ENCODE results near the gene FCRL6.

FCRL6 gene

GRCh38 chr1:159802111-159802510 lies at the start of gene FCRL6:
TSS of gene FCRL6 (plus strand) at chr1:159802360. CDS start at chr1:159802425, 65 bp downstream.
- no peak within 1 kb of the TSS for H3K27ac ChIP-seq (ENCODE audit: low read length)
- no peaks in the 10 kb centered on the region for H3K4me1 ChIP-seq (ENCODE audit: control insufficient read depth in 1 of 2, insufficient read depth in 2 of 2, low read length in 2 of 2)
- no peaks in the 10 kb centered on the region for H3K9me3 ChIP-seq (ENCODE audit: control insufficient read depth in 1 of 2, low read length in 2 of 2)
- H3K4me3 ChIP-seq (ENCODE audit: low read depth in 1 of 2, low read length in 2 of 2) = no peak within 1 kb of the TSS
- H3K27me3 ChIP-seq (ENCODE audit: low read depth, low read length) = no peaks in the 10 kb centered on the region
- H3K36me3 ChIP-seq (ENCODE audit: control insufficient read depth in 1 of 2, insufficient read depth in 2 of 2, low read length in 2 of 2) = no peaks in the 10 kb centered on the region

- H3K4me1 ChIP-seq (ENCODE audit: control insufficient read depth in 1 of 2, insufficient read depth in 2 of 2, low read length in 2 of 2) = no peaks in the 10 kb centered on the region
- H3K4me3 ChIP-seq (ENCODE audit: low read depth in 1 of 2, low read length in 2 of 2) = no peak overlapping the region
- no peaks in the 10 kb centered on the region for H3K27me3 ChIP-seq (ENCODE audit: low read depth, low read length)
- peak overlapping the region; percentile 14 for H3K27ac ChIP-seq (ENCODE audit: low read length)
- H3K36me3 ChIP-seq (ENCODE audit: control insufficient read depth in 1 of 2, insufficient read depth in 2 of 2, low read length in 2 of 2) = no peaks in the 10 kb centered on the region
- no peaks in the 10 kb centered on the region for H3K9me3 ChIP-seq (ENCODE audit: control insufficient read depth in 1 of 2, low read length in 2 of 2)
Observed at GRCh38 chr1:159753386-159753785, 48.8 kb upstream of the FCRL6 start.

GRCh38 chr1:159755451-159756007 lies 46.6 kb upstream of the FCRL6 start:
- no peaks in the 10 kb centered on the region for H3K27me3 ChIP-seq (ENCODE audit: low read depth, low read length)
- H3K27ac ChIP-seq (ENCODE audit: low read length) = no peak overlapping the region
- no peaks in the 10 kb centered on the region for H3K4me1 ChIP-seq (ENCODE audit: control insufficient read depth in 1 of 2, insufficient read depth in 2 of 2, low read length in 2 of 2)
- H3K36me3 ChIP-seq (ENCODE audit: control insufficient read depth in 1 of 2, insufficient read depth in 2 of 2, low read length in 2 of 2) = no peaks in the 10 kb centered on the region
- H3K9me3 ChIP-seq (ENCODE audit: control insufficient read depth in 1 of 2, low read length in 2 of 2) = no peaks in the 10 kb centered on the region
- H3K4me3 ChIP-seq (ENCODE audit: low read depth in 1 of 2, low read length in 2 of 2) = no peak overlapping the region

GRCh38 chr1:159756397-159756796 lies 45.8 kb upstream of the FCRL6 start:
- Histone ChIP-seq H3K27me3 (ENCODE audit: low read depth, low read length) (no peaks in the 10 kb centered on the region), H3K36me3 (ENCODE audit: control insufficient read depth in 1 of 2, insufficient read depth in 2 of 2, low read length in 2 of 2) (no peaks in the 10 kb centered on the region), H3K4me3 (ENCODE audit: low read depth in 1 of 2, low read length in 2 of 2) (no peak overlapping the region), H3K9me3 (ENCODE audit: control insufficient read depth in 1 of 2, low read length in 2 of 2) (no peaks in the 10 kb centered on the region), H3K27ac (ENCODE audit: low read length) (no peak overlapping the region), H3K4me1 (ENCODE audit: control insufficient read depth in 1 of 2, insufficient read depth in 2 of 2, low read length in 2 of 2) (no peaks in the 10 kb centered on the region)

- Histone ChIP-seq H3K4me3 (ENCODE audit: low read depth in 1 of 2, low read length in 2 of 2) (no peak overlapping the region), H3K9me3 (ENCODE audit: control insufficient read depth in 1 of 2, low read length in 2 of 2) (no peaks in the 10 kb centered on the region), H3K27ac (ENCODE audit: low read length) (no peak overlapping the region), H3K27me3 (ENCODE audit: low read depth, low read length) (no peaks in the 10 kb centered on the region), H3K4me1 (ENCODE audit: control insufficient read depth in 1 of 2, insufficient read depth in 2 of 2, low read length in 2 of 2) (no peaks in the 10 kb centered on the region), H3K36me3 (ENCODE audit: control insufficient read depth in 1 of 2, insufficient read depth in 2 of 2, low read length in 2 of 2) (no peaks in the 10 kb centered on the region)
Observed at GRCh38 chr1:159763686-159764085, 38.5 kb upstream of the FCRL6 start.

GRCh38 chr1:159765806-159766205 lies 36.4 kb upstream of the FCRL6 start:
- Histone ChIP-seq H3K4me1 (ENCODE audit: control insufficient read depth in 1 of 2, insufficient read depth in 2 of 2, low read length in 2 of 2) (no peaks in the 10 kb centered on the region), H3K27ac (ENCODE audit: low read length) (no peak overlapping the region), H3K9me3 (ENCODE audit: control insufficient read depth in 1 of 2, low read length in 2 of 2) (no peaks in the 10 kb centered on the region), H3K27me3 (ENCODE audit: low read depth, low read length) (no peaks in the 10 kb centered on the region), H3K4me3 (ENCODE audit: low read depth in 1 of 2, low read length in 2 of 2) (no peak overlapping the region), H3K36me3 (ENCODE audit: control insufficient read depth in 1 of 2, insufficient read depth in 2 of 2, low read length in 2 of 2) (no peaks in the 10 kb centered on the region)

- Histone ChIP-seq H3K27me3 (ENCODE audit: low read depth, low read length) (no peaks in the 10 kb centered on the region), H3K4me1 (ENCODE audit: control insufficient read depth in 1 of 2, insufficient read depth in 2 of 2, low read length in 2 of 2) (no peaks in the 10 kb centered on the region), H3K4me3 (ENCODE audit: low read depth in 1 of 2, low read length in 2 of 2) (no peak overlapping the region), H3K36me3 (ENCODE audit: control insufficient read depth in 1 of 2, insufficient read depth in 2 of 2, low read length in 2 of 2) (no peaks in the 10 kb centered on the region), H3K9me3 (ENCODE audit: control insufficient read depth in 1 of 2, low read length in 2 of 2) (no peaks in the 10 kb centered on the region), H3K27ac (ENCODE audit: low read length) (no peak overlapping the region)
Observed at GRCh38 chr1:159771127-159771895, 30.8 kb upstream of the FCRL6 start.

- Histone ChIP-seq H3K36me3 (ENCODE audit: control insufficient read depth in 1 of 2, insufficient read depth in 2 of 2, low read length in 2 of 2) (no peaks in the 10 kb centered on the region), H3K27ac (ENCODE audit: low read length) (no peak overlapping the region), H3K4me3 (ENCODE audit: low read depth in 1 of 2, low read length in 2 of 2) (no peak overlapping the region), H3K4me1 (ENCODE audit: control insufficient read depth in 1 of 2, insufficient read depth in 2 of 2, low read length in 2 of 2) (no peaks in the 10 kb centered on the region), H3K27me3 (ENCODE audit: low read depth, low read length) (no peaks in the 10 kb centered on the region), H3K9me3 (ENCODE audit: control insufficient read depth in 1 of 2, low read length in 2 of 2) (no peaks in the 10 kb centered on the region)
Observed at GRCh38 chr1:159774465-159774864, 27.7 kb upstream of the FCRL6 start.

GRCh38 chr1:159775716-159776115 lies 26.4 kb upstream of the FCRL6 start:
- Histone ChIP-seq H3K4me1 (ENCODE audit: control insufficient read depth in 1 of 2, insufficient read depth in 2 of 2, low read length in 2 of 2) (no peaks in the 10 kb centered on the region), H3K36me3 (ENCODE audit: control insufficient read depth in 1 of 2, insufficient read depth in 2 of 2, low read length in 2 of 2) (no peaks in the 10 kb centered on the region), H3K9me3 (ENCODE audit: control insufficient read depth in 1 of 2, low read length in 2 of 2) (no peaks in the 10 kb centered on the region), H3K4me3 (ENCODE audit: low read depth in 1 of 2, low read length in 2 of 2) (no peak overlapping the region), H3K27me3 (ENCODE audit: low read depth, low read length) (no peaks in the 10 kb centered on the region), H3K27ac (ENCODE audit: low read length) (no peak overlapping the region)

GRCh38 chr1:159778266-159778665 lies 23.9 kb upstream of the FCRL6 start:
- Histone ChIP-seq H3K36me3 (ENCODE audit: control insufficient read depth in 1 of 2, insufficient read depth in 2 of 2, low read length in 2 of 2) (no peaks in the 10 kb centered on the region), H3K27me3 (ENCODE audit: low read depth, low read length) (no peaks in the 10 kb centered on the region), H3K27ac (ENCODE audit: low read length) (no peak overlapping the region), H3K4me3 (ENCODE audit: low read depth in 1 of 2, low read length in 2 of 2) (no peak overlapping the region), H3K4me1 (ENCODE audit: control insufficient read depth in 1 of 2, insufficient read depth in 2 of 2, low read length in 2 of 2) (no peaks in the 10 kb centered on the region), H3K9me3 (ENCODE audit: control insufficient read depth in 1 of 2, low read length in 2 of 2) (no peaks in the 10 kb centered on the region)

GRCh38 chr1:159779403-159779851 lies 22.7 kb upstream of the FCRL6 start:
- Histone ChIP-seq H3K27ac (ENCODE audit: low read length) (no peak overlapping the region), H3K4me3 (ENCODE audit: low read depth in 1 of 2, low read length in 2 of 2) (no peak overlapping the region), H3K36me3 (ENCODE audit: control insufficient read depth in 1 of 2, insufficient read depth in 2 of 2, low read length in 2 of 2) (no peaks in the 10 kb centered on the region), H3K9me3 (ENCODE audit: control insufficient read depth in 1 of 2, low read length in 2 of 2) (no peaks in the 10 kb centered on the region), H3K27me3 (ENCODE audit: low read depth, low read length) (no peaks in the 10 kb centered on the region), H3K4me1 (ENCODE audit: control insufficient read depth in 1 of 2, insufficient read depth in 2 of 2, low read length in 2 of 2) (no peaks in the 10 kb centered on the region)

All from muscle layer of duodenum (tissue), 2 donors.